NB4 (cell line): ENCODE results near the gene RECQL5.
A peak's percentile ranks its signal among the peaks of the same experiment; 100 is the strongest.

Source experiments
- DNase-seq: peaks from one replicate; pipeline ENCODE4 v3.0.0; 2010; ENCODE audit warnings: low read depth
- H3K4me3 ChIP-seq: one replicate; pipeline ENCODE4 v1.5.1; 2011; ENCODE audit warnings: mild to moderate bottlenecking, low read depth, low read length, moderate library complexity
- MYC ChIP-seq: IDR thresholded peaks from 2 replicates; pipeline ENCODE4 v1.6.1; 2011; ENCODE audit warnings: low read depth, low read length
- POLR2A ChIP-seq: IDR thresholded peaks from 2 replicates; pipeline ENCODE4 v1.6.1; 2011; ENCODE audit warnings: mild to moderate bottlenecking; ENCODE audit not compliant: insufficient read length; ENCODE audit errors: extremely low read depth
- TF ChIP-seq, protein P1 (sequence below): IDR thresholded peaks from one replicate; pipeline ENCODE4 v1.5.1; 2012; ENCODE audit warnings: low read depth, low read length
- TF ChIP-seq, protein P2 (sequence below): IDR thresholded peaks from 2 replicates; pipeline ENCODE4 v1.6.1; 2011; ENCODE audit warnings: low read depth, low read length

Gene RECQL5

DNA sequence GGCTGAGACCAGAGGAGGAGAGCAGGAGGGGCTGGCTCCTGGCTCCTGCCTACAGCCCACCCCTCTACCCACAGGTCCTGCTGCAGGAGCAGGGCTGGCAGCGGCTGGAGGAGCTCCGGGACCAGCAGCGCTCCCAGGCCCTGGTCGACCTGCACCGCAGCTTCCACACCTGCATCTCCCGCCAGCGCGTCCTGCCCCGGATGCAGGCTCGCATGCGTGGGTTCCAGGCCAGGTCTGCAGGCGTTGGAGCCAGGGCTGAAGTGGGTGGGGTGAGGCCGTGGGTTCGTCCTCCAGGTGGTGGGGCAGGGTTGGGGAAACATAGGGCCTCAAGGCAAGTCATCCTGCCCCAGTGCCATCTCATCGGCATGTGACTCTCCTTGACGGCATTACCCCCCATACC, 61.2 kb downstream of the RECQL5 start:
- DNase-seq: no peak
- no peak overlapping the region for H3K4me3 ChIP-seq
- TF ChIP-seq, protein P1, sequence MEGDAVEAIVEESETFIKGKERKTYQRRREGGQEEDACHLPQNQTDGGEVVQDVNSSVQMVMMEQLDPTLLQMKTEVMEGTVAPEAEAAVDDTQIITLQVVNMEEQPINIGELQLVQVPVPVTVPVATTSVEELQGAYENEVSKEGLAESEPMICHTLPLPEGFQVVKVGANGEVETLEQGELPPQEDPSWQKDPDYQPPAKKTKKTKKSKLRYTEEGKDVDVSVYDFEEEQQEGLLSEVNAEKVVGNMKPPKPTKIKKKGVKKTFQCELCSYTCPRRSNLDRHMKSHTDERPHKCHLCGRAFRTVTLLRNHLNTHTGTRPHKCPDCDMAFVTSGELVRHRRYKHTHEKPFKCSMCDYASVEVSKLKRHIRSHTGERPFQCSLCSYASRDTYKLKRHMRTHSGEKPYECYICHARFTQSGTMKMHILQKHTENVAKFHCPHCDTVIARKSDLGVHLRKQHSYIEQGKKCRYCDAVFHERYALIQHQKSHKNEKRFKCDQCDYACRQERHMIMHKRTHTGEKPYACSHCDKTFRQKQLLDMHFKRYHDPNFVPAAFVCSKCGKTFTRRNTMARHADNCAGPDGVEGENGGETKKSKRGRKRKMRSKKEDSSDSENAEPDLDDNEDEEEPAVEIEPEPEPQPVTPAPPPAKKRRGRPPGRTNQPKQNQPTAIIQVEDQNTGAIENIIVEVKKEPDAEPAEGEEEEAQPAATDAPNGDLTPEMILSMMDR: no peak
- TF ChIP-seq POLR2A (no peak), MYC (no peak)
- TF ChIP-seq, protein P2, sequence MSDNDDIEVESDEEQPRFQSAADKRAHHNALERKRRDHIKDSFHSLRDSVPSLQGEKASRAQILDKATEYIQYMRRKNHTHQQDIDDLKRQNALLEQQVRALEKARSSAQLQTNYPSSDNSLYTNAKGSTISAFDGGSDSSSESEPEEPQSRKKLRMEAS: no peak

DNA sequence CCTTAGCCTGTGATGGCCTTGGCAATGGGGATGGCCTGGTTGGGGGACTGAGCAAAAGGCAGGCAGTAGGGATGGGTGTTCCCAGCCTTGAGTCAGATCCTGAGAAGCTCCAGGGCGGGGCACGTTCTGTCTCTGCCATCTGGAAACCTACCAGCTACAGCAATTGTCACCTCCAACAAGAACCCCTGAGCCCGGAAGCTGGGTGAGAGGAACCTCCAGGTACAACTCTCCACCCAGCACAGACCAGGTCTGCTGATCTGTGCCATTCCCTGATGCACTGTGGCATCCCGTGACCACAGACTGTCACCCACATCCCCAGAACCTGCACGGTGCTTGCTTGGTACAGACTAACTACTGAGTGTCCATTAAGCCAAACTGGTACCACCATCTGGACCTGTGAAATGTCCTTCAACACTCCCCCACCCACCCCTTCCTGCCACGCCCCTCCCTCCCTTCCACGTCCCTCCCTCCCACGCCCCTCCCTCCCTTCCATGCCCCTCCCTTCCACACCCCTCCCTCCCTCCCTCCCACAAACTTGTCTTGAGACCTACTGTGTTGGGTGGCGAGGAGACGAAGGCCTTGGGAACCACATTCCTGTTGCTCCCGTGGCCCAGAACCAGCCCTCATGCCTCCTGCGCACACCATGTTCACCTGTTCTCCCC, 62.8 kb downstream of the RECQL5 start:
- no peak overlapping the region for H3K4me3 ChIP-seq
- no peak for DNase-seq
- TF ChIP-seq, protein P1: no peak
- TF ChIP-seq POLR2A: no peak
- no peak for TF ChIP-seq MYC
- TF ChIP-seq, protein P2: no peak

DNA sequence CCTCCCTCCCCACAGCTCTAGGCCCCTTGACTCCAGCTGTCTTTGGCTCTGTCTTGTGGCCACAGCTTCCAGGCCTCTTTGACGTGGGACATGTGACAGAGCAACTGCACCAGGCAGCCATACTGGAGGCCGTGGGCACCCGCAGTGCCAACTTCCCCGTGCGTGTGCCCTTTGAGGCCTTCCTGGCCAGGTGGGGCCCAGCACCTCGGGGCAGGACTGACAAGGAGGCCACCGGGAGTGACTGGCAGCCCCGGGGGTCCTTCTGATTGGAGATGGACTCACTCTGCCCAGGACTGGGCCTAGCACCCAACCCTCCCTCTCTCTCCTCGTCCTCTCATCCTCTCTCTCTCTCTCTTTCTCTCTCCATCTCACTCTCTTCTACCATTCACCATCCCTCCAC, 63.8 kb downstream of the RECQL5 start:
- H3K4me3 ChIP-seq: no peak overlapping the region
- TF ChIP-seq MYC (no peak), POLR2A (no peak)
- TF ChIP-seq, protein P2: no peak
- TF ChIP-seq, protein P1: no peak
- no peak for DNase-seq

DNA sequence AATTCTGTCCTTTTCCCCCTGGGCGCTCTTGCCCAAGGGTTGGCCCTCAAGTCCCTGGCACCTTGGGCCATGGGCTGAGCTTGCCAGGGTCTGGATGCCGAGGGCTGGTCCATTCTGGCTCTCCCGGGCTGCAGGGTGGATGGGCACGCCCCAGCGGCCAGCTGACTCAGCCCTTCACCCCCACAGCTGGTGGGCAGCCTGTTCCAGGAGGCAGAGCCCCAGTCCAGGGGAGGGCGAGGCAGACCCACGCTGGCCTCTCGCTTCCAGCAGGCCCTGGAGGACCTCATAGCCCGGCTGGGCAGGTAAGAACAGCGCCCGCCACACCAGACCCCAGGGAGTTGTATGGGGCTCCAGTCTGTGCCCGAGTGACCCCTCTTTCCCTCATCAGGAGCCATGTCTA, 64.3 kb downstream of the RECQL5 start:
- TF ChIP-seq MYC (no peak), POLR2A (no peak)
- TF ChIP-seq, protein P2: no peak
- TF ChIP-seq, protein P1: no peak
- no peak overlapping the region for H3K4me3 ChIP-seq
- DNase-seq: no peak

DNA sequence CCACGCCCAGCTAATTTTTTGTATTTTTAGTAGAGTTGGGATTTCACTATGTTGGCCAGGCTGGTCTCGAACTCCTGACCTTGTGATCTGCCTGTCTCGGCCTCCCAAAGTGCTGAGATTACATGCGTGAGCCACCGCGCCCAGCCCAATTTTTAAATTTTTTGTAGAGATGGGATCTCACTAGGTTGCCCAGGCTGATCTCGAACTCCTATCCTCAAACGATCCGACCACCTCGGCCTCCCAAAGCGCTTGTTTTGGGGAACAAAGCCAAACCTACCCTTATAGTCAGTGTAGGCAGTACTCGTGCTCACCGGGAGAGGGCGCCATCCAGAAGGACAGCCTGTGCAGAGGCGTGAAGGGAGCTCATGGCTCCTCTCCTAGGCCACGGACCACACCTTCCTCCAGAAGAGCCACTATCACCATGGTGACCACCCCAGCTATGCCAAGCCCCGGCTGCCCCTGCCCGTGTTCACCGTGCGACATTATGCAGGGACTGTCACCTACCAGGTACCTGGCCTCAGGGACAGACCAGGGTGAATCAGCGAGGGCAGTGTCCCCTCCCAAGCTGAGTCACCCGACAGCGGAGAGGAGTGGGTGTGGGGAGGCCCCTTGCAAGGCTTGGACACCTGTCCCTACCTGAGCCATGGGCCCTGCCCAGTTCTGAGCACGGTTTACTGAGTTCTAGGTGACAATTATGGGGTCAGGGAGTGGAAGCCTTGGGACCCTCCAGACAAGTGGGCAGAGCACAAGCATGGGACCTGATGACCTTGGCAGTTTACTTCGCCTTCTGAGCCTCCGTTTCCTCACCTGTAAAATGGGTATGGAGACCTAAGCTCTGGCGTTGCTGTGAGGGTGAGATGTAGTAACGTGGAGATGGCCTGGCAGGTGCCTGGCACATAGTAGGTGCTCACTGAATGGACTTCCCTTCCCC, 65.6 kb downstream of the RECQL5 start:
- peak; percentile 81 for DNase-seq
- TF ChIP-seq POLR2A (no peak), MYC (0 out of 2 replicates have a peak, but pooled peaks have one; percentile 26)
- TF ChIP-seq, protein P2: peak; percentile 67
- TF ChIP-seq, protein P1: peak; percentile 91
- no peak overlapping the region for H3K4me3 ChIP-seq
